Measurements from ENCODE around the gene NHSL1. TPM values are rescaled to one million over a fixed set of nuclear protein-coding genes. Genes with fewer than 3 reads are reported as not detected.
A peak's percentile ranks its signal among the peaks of the same experiment; 100 is the strongest.

The NHSL1 gene
- total and polyA plus RNA-seq, 9 of the 15 experiments (the other 6 are each of a cell fraction or from before 2014, with no cell fraction given) = 0.09 to 0.20 TPM; not detected in 7

- TF ChIP-seq ZBTB40 (IDR thresholded peaks at IDR 0.05) (0 out of 2 replicates have a peak, but pooled peaks have one; percentile 43), ZBTB40 (CRISPR knock-in tag; IDR thresholded peaks at IDR 0.05) (no peak), ZNF398 (CRISPR knock-in tag; IDR thresholded peaks at IDR 0.05) (no peak), THRB (CRISPR knock-in tag; conservative IDR thresholded peaks at IDR 0.05) (no peak), POU5F1 (IDR thresholded peaks at IDR 0.05; ENCODE audit: borderline replicate concordance, low read depth, low read length, partially characterized antibody) (no peak), CC2D1A (IDR thresholded peaks at IDR 0.05) (no peak; the same call in 1 of the 2 replicates), CBX2 (IDR thresholded peaks at IDR 0.05; ENCODE audit: insufficient read depth, low read length, poor library complexity, severe bottlenecking) (no peak), PHTF2 (CRISPR knock-in tag; IDR thresholded peaks at IDR 0.05) (no peak), ZNF175 (CRISPR knock-in tag; IDR thresholded peaks at IDR 0.05; ENCODE audit: low read depth) (peak; percentile 63; the same call in 1 of the 2 replicates), ZNF280B (CRISPR knock-in tag; IDR thresholded peaks at IDR 0.05) (no peak)
Measured at GRCh38 chr6:138393871-138394783, 105.2 kb downstream of the NHSL1 start (continued).

Data from K562 (cell line).